Left ventricle myocardium inferior (tissue), 1 donor: ENCODE measurements around the gene CDKL1. TPM values are rescaled to one million over a fixed set of nuclear protein-coding genes. Genes with fewer than 3 reads are reported as not detected.

Experiments
- DNase-seq: peaks from one replicate; pipeline ENCODE4 v3.0.0-alpha.2; 2020
- H3K27ac ChIP-seq: fragments of 200-600 bp; replicated peaks from 2 replicates; pipeline ENCODE4 v1.8.0; 2021
- H3K27me3 ChIP-seq: fragments of 200-600 bp; 2 replicates; pipeline ENCODE4 v1.8.0; 2021; ENCODE audit warnings: low read depth
- H3K36me3 ChIP-seq: fragments of 200-600 bp; 2 replicates; pipeline ENCODE4 v1.8.0; 2021
- H3K4me1 ChIP-seq: fragments of 200-600 bp; 2 replicates; pipeline ENCODE4 v1.8.0; 2021
- H3K4me3 ChIP-seq: fragments of 200-600 bp; 2 replicates; pipeline ENCODE4 v1.8.0; 2021; ENCODE audit warnings: mild to moderate bottlenecking, moderate library complexity
- H3K9me3 ChIP-seq: fragments of 200-600 bp; replicated peaks from 2 replicates; pipeline ENCODE4 v1.8.0; 2021
- CTCF ChIP-seq: fragments of 200-600 bp; IDR thresholded peaks from 2 replicates; pipeline ENCODE4 v1.8.0; 2021; ENCODE audit warnings: antibody characterized with exemption, mild to moderate bottlenecking, borderline replicate concordance
- intact Hi-C: fragments of 100-400 bp; cut with micrococcal nuclease; formaldehyde crosslinking; loops from one replicate; pipeline ENCODE4 v1.11.0; 2022
- long read RNA-seq: library from polyadenylated mRNA; unstranded; transcript quantifications from one replicate; pipeline ENCODE4 v2.0.0, GENCODE V29; 2021
- total RNA-seq: library from RNA; stranded (reverse); fragmentation: NEBNext Ultra II Directional; extraction: Animal tissue kit (Norgen Biotek cat#: 25700); gene quantifications from one replicate; pipeline ENCODE4 v1.2.1, GENCODE V29; 2021
- donor health status: DM: no; HTN: yes; CAD: no; lungs with severe emphysema.

CDKL1 gene
- 1.3 TPM for total RNA-seq
- long read RNA-seq, result 0 reads

- Histone ChIP-seq H3K27me3 (no peaks in the 10 kb centered on the region), H3K4me3 (peak within 1 kb of the TSS; percentile 80), H3K36me3 (no peaks in the 10 kb centered on the region), H3K4me1 (peaks cover 32% of the 10 kb centered on the region), H3K9me3 (no peaks in the 10 kb centered on the region), H3K27ac (peak within 1 kb of the TSS; percentile 79)
- TF ChIP-seq CTCF, result no peak
- intact Hi-C loops, result loop anchor here (10.0 kb wide), 1 partner anchor 72 kb away; no protein-coding TSS in a partner anchor
- DNase-seq, result peak; percentile 71
Measured at GRCh38 chr14:50396631-50397389, at the start of gene CDKL1. Gene CDKL1 (minus strand): TSS chr14:50396881. CDS start chr14:50395868, 1,013 bp downstream.

- intact Hi-C loops, result no loop called here
- Histone ChIP-seq H3K27me3 (no peaks in the 10 kb centered on the region), H3K36me3 (peaks cover 63% of the 10 kb centered on the region), H3K9me3 (peaks cover 5% of the 10 kb centered on the region), H3K4me1 (no peaks in the 10 kb centered on the region), H3K27ac (no peak overlapping the region), H3K4me3 (no peak overlapping the region)
- TF ChIP-seq CTCF, result no peak
- no peak for DNase-seq
Measured at GRCh38 chr14:50434528-50434927, 37.8 kb upstream of the CDKL1 start.

GRCh38 chr14:50432131-50432530 is 35.5 kb upstream of the CDKL1 start:
- Histone ChIP-seq H3K27ac (no peak overlapping the region), H3K4me1 (no peaks in the 10 kb centered on the region), H3K27me3 (no peaks in the 10 kb centered on the region), H3K9me3 (peaks cover 5% of the 10 kb centered on the region), H3K4me3 (no peak overlapping the region), H3K36me3 (peaks cover 65% of the 10 kb centered on the region)
- intact Hi-C loops, result no loop called here
- TF ChIP-seq CTCF, result no peak
- no peak for DNase-seq

- Histone ChIP-seq H3K36me3 (peaks cover 63% of the 10 kb centered on the region), H3K9me3 (no peaks in the 10 kb centered on the region), H3K27ac (no peak overlapping the region)
Measured at GRCh38 chr14:50425816-50426215, 29.1 kb upstream of the CDKL1 start.

GRCh38 chr14:50425105-50425504 is 28.4 kb upstream of the CDKL1 start:
- no peaks in the 10 kb centered on the region for H3K9me3 ChIP-seq
- H3K4me3 ChIP-seq, result no peak overlapping the region
- no peak for TF ChIP-seq CTCF
- no peak overlapping the region for H3K27ac ChIP-seq
- intact Hi-C loops, result no loop called here
- no peak for DNase-seq
- peaks cover 63% of the 10 kb centered on the region for H3K36me3 ChIP-seq
- H3K27me3 ChIP-seq, result no peaks in the 10 kb centered on the region
- no peaks in the 10 kb centered on the region for H3K4me1 ChIP-seq

More at GRCh38 chr14:50425816-50426215, 29.1 kb upstream of the CDKL1 start:
- no peak for DNase-seq
- Histone ChIP-seq H3K4me3 (no peak overlapping the region), H3K27me3 (no peaks in the 10 kb centered on the region), H3K4me1 (no peaks in the 10 kb centered on the region)
- intact Hi-C loops, result no loop called here
- no peak for TF ChIP-seq CTCF
